HEK293 (cell line): Measurements from ENCODE around the gene ATP5F1D.

Experiments used
- CTCF ChIP-seq: fragments of 450-650 bp; formaldehyde crosslinking; IDR thresholded peaks from 2 replicates; pipeline ENCODE4 v1.5.1; 2016; ENCODE audit warnings: missing biosample characterization, missing genetic modification characterization
- ZNF302 ChIP-seq: fragments of 450-650 bp; formaldehyde crosslinking; IDR thresholded peaks from 2 replicates; pipeline ENCODE4 v1.5.1; 2016; ENCODE audit warnings: missing biosample characterization, missing genetic modification characterization, low read depth
- ZNF521 ChIP-seq: fragments of 450-650 bp; formaldehyde crosslinking; IDR thresholded peaks from 2 replicates; pipeline ENCODE4 v1.5.1; 2017; ENCODE audit warnings: missing biosample characterization, mild to moderate bottlenecking, missing genetic modification characterization
- ZNF544 ChIP-seq: fragments of 450-650 bp; formaldehyde crosslinking; IDR thresholded peaks from 2 replicates; pipeline ENCODE4 v1.5.0; 2017; ENCODE audit warnings: missing biosample characterization, missing genetic modification characterization

GRCh38 chr19:1248786-1249297 lies 7.3 kb downstream of the ATP5F1D start:
- TF ChIP-seq CTCF (tag by site-specific recombination) (peak; percentile 66), ZNF521 (tag by site-specific recombination) (no peak), ZNF302 (tag by site-specific recombination) (no peak), ZNF544 (tag by site-specific recombination) (no peak)
